ENCODE measurements around the gene SYT3. TPM values are rescaled to one million over a fixed set of nuclear protein-coding genes. Genes with fewer than 3 reads are reported as not detected.
"Not testable (repeated sequence)": the region's sequence is repeated elsewhere in the genome, so short reads cannot be mapped to it uniquely, and the experiment has no call there.

SYT3 gene
- total RNA-seq, 1 donor from 2014 or later, result 1.8 TPM

DNA sequence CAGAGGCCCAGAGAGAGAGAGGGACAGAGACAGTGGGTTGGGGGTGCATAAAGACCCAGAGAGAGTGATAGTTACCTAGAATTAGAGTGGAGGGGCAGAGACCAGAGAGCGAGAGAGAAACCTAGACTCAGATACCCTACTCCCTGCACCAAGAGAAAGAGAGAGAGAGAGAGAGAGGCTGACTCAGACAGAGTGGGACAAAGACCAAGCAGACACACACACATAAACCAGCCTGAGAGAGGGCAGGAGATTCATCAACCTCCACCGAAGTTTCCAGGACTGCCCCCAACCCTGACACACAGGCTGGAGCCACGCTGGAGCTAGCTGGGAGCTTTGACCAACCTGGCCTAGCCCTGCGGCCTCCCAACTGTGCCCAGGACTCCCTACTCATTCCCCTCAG lies 12.9 kb downstream of the SYT3 start:
- H3K36me3 Mint-ChIP-seq (ENCODE audit: insufficient read depth), result no peaks in the 10 kb centered on the region
- no peaks in the 10 kb centered on the region for H3K4me1 Mint-ChIP-seq (ENCODE audit: low read depth)
- H3K9me3 Mint-ChIP-seq (ENCODE audit: low read depth), result no peaks in the 10 kb centered on the region
- DNase-seq (ENCODE audit: low spot score, unreplicated experiment), result no peak
- no peak overlapping the region for H3K27ac Mint-ChIP-seq
- peaks cover 35% of the 10 kb centered on the region for H3K27me3 Mint-ChIP-seq
- H3K4me3 Mint-ChIP-seq (ENCODE audit: low read depth), result no peak overlapping the region
- TF ChIP-seq, protein P1, sequence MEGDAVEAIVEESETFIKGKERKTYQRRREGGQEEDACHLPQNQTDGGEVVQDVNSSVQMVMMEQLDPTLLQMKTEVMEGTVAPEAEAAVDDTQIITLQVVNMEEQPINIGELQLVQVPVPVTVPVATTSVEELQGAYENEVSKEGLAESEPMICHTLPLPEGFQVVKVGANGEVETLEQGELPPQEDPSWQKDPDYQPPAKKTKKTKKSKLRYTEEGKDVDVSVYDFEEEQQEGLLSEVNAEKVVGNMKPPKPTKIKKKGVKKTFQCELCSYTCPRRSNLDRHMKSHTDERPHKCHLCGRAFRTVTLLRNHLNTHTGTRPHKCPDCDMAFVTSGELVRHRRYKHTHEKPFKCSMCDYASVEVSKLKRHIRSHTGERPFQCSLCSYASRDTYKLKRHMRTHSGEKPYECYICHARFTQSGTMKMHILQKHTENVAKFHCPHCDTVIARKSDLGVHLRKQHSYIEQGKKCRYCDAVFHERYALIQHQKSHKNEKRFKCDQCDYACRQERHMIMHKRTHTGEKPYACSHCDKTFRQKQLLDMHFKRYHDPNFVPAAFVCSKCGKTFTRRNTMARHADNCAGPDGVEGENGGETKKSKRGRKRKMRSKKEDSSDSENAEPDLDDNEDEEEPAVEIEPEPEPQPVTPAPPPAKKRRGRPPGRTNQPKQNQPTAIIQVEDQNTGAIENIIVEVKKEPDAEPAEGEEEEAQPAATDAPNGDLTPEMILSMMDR (IDR thresholded peaks at IDR 0.05; ENCODE audit: unreplicated experiment), result no peak

DNA sequence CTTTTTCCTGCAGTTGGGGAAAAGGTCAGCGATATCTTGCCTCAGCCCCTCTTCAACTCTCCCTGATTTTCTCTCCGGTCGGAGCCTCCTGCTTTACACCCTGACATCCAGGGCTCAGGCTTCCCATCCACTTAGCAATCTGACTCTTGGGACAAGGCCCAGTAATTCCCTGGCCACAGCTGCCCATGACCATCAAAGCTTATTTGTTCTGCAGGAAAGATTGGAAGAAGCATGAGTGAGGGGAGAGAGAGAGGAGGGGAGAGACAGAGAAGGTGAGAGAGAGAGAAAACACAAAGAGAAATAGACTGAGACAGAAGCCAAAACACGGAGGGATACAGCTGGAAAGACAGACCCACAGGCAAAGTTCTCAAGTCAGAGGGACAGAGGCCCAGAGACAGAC lies 13.7 kb downstream of the SYT3 start:
- no peak for DNase-seq (ENCODE audit: low spot score, unreplicated experiment)
- H3K36me3 Mint-ChIP-seq (ENCODE audit: insufficient read depth), result no peaks in the 10 kb centered on the region
- no peak overlapping the region for H3K27ac Mint-ChIP-seq
- TF ChIP-seq, protein P1 (IDR thresholded peaks at IDR 0.05; ENCODE audit: unreplicated experiment), result no peak
- no peaks in the 10 kb centered on the region for H3K4me1 Mint-ChIP-seq (ENCODE audit: low read depth)
- H3K27me3 Mint-ChIP-seq, result peaks cover 32% of the 10 kb centered on the region
- no peaks in the 10 kb centered on the region for H3K9me3 Mint-ChIP-seq (ENCODE audit: low read depth)
- H3K4me3 Mint-ChIP-seq (ENCODE audit: low read depth), result no peak overlapping the region

DNA sequence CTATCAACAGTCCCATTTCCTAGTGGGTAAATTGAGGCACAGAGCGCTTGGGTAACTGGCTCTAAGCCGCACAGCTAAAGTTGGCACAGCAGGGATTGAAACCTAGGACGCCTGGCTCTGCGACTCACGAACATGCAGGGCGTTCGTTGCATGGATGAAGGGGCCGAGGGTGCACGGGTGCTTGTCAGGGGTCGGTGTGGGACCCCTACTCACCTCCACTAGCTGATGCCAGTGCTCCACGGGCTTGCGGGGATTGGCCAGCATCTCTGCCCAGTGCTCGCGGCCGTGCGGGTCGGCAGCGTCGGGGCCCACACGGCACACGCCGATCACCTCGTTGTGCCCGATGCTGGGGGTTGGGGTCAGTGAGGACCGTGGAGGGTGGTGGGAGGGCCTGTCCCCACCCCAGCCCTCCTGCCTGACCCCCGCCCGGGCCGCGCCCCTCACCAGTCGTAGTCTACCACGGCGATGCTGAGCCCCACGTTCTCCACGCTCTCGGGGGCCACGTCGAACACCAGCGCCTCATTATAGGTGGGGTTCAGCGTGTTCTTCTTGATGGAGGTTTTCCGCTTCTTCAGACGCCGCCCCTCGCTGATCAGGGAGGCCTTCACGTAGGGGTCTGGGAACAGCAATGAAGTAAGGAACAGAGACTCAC lies 14.6 kb downstream of the SYT3 start:
- DNase-seq (ENCODE audit: low spot score, unreplicated experiment), result no peak
- no peaks in the 10 kb centered on the region for H3K4me1 Mint-ChIP-seq (ENCODE audit: low read depth)
- TF ChIP-seq, protein P1 (IDR thresholded peaks at IDR 0.05; ENCODE audit: unreplicated experiment), result no peak
- no peak overlapping the region for H3K4me3 Mint-ChIP-seq (ENCODE audit: low read depth)
- H3K27me3 Mint-ChIP-seq, result peaks cover 25% of the 10 kb centered on the region
- H3K9me3 Mint-ChIP-seq (ENCODE audit: low read depth), result no peaks in the 10 kb centered on the region
- no peak overlapping the region for H3K27ac Mint-ChIP-seq
- no peaks in the 10 kb centered on the region for H3K36me3 Mint-ChIP-seq (ENCODE audit: insufficient read depth)

DNA sequence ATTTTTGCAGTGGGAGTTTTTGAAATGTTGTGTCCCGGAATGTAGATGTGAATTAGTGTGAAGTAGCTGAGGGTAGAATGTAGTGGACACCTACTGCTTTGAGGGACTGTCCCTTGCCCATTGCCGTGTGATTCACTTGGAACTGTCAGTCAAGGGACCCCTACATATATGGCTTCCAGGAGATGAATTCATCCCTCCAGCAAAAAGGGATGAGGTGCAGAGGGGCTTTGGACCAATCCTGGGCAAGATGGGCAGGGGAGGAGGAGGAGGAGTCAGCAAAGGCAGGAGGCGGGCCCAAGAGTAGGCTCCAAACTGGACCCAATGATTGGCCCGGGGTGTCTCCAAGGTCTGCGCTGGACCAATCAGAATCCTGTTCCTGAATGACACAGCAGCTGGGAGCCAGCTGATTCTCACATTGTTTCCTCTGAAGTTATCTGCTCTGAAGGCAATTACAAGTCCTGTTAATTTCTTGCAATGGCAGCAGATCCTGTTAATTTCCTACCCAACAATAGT lies 19.2 kb downstream of the SYT3 start:
- H3K27me3 Mint-ChIP-seq; H3K9me3 Mint-ChIP-seq (ENCODE audit: low read depth); H3K4me3 Mint-ChIP-seq (ENCODE audit: low read depth); DNase-seq (ENCODE audit: low spot score, unreplicated experiment); H3K27ac Mint-ChIP-seq; H3K4me1 Mint-ChIP-seq (ENCODE audit: low read depth); H3K36me3 Mint-ChIP-seq (ENCODE audit: insufficient read depth): not testable (repeated sequence)

DNA sequence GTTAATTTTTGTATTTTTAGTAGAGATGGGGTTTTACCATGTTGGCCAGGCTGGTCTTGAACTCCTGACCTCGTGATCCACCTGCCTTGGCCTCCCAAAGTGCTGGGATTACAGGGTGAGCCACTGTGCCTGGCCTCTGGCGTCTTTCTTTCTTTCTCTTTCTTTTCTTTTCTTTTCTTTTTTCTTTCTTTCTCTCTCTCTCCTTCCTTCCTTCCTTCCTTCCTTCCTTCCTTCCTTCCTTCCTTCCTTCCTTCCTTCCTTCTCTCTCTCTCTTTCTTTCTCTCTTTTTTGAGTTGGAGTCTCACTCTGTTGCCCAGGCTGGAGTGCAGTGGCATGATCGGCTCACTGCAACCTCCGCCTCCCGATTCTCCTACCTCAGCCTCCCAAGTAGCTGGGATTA lies 20.5 kb downstream of the SYT3 start:
- H3K9me3 Mint-ChIP-seq (ENCODE audit: low read depth); H3K27me3 Mint-ChIP-seq; H3K36me3 Mint-ChIP-seq (ENCODE audit: insufficient read depth): not testable (repeated sequence)

DNA sequence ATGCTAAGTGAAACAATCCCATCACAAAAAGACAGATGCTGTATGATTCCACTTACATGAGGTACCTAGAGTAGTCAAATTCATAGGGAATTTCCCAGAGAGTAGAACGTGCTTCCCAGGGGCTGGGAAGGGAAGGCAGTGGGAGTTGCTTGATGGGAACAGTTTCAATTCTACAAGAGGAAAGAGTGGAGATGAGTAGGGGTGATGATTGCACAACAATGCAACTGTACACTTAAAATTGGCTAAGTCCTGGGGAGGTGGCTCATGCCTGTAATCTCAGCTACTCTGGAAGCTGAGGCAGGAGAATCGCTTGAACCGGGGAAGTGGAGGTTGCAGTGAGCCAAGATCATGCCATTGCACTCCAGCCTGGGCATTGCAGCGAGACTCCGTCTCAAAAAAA lies 21.3 kb downstream of the SYT3 start:
- not testable (repeated sequence) for DNase-seq (ENCODE audit: low spot score, unreplicated experiment); H3K27ac Mint-ChIP-seq; H3K27me3 Mint-ChIP-seq; H3K9me3 Mint-ChIP-seq (ENCODE audit: low read depth); H3K4me3 Mint-ChIP-seq (ENCODE audit: low read depth); H3K36me3 Mint-ChIP-seq (ENCODE audit: insufficient read depth); H3K4me1 Mint-ChIP-seq (ENCODE audit: low read depth)

More for the DNA sequence above, 20.5 kb downstream of the SYT3 start:
- not testable (repeated sequence) for H3K4me3 Mint-ChIP-seq (ENCODE audit: low read depth); DNase-seq (ENCODE audit: low spot score, unreplicated experiment); H3K27ac Mint-ChIP-seq; H3K4me1 Mint-ChIP-seq (ENCODE audit: low read depth)

DNA sequence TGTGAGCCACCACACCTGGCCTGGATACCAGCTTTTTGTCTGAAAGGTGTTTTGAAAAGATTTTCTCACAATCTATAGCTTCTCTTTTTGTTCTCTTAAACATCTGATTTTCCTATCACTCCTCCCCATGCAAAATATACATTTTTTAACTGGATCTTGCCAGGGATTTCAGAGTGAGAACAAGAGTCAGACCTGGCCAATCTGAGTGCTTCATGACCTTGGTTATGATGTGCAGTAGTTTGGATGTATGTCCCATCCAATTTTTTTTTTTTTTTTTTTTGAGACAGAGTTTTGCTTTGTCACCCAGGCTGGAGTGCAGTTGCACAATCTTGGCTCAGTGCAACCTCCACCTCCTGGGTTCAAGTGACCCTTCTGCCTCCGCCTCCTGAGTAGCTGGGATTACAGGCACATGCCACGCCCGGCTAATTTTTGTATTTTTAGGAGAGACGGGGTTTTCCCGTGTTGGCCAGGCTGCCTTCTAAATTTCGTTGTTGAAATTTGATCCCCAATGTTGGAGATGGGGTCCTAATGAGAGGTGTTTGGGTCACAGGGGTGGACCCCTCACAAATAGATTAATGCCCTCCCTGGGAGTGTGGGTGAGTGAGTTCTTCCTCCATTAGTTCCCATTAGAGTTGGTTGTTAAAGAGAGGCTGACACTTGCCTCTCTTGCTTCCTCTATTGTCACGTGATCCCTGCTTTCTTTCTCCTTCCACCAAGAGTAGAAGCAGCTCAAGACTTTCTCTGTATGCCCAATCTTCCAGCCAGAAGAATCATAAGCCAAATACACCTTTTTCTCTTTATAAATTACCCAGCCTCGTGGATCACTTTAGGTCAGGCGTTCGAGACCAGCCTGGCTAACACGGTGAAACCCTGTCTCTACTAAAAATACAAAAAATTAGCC lies 26.9 kb downstream of the SYT3 start:
- not testable (repeated sequence) for H3K27ac Mint-ChIP-seq; DNase-seq (ENCODE audit: low spot score, unreplicated experiment); H3K4me3 Mint-ChIP-seq (ENCODE audit: low read depth); H3K4me1 Mint-ChIP-seq (ENCODE audit: low read depth); H3K36me3 Mint-ChIP-seq (ENCODE audit: insufficient read depth); H3K9me3 Mint-ChIP-seq (ENCODE audit: low read depth)
- H3K27me3 Mint-ChIP-seq, result peaks cover 28% of the 10 kb centered on the region
